K562 (cell line): Measurements from ENCODE around the gene PPFIA1. TPM values are rescaled to one million over a fixed set of nuclear protein-coding genes. Genes with fewer than 3 reads are reported as not detected.
"Not testable (repeated sequence)": the region's sequence is repeated elsewhere in the genome, so short reads cannot be mapped to it uniquely, and the experiment has no call there.

Source experiments
- ATAC-seq: fragments of 200-7000 bp; cut with Tn5 transposase; 3 replicates; pipeline ENCODE4 v1.9.1; 2020; ENCODE audit warnings: moderate library complexity
- BruUV-seq: library from RNA; stranded (reverse); fragments of 400-500 nt; replicated peaks from 2 replicates; lab custom pipeline; 2021; lab: Mats Ljungman, UMichigan
- CTCF ChIA-PET: fragments of 300-600 bp; formaldehyde crosslinking; extraction: SDS; loops from one replicate; lab custom pipeline; 2021; ENCODE audit warnings: low intra/inter-chr PET ratio; lab: Yijun Ruan, JAX
- POLR2A ChIA-PET: fragments of 300-600, 350-650 bp; sonication (Branson Sonifier 250); formaldehyde crosslinking; extraction: SDS; loops from one replicate; lab custom pipeline; 2021; ENCODE audit warnings: antibody characterized with exemption, inconsistent platforms; lab: Yijun Ruan, JAX
- DNase-seq, 4 experiments: peaks; one replicate each; pipeline versions ENCODE4 v3.0.0 to v3.0.0-alpha.2; 2011 to 2018; ENCODE audit warnings: low spot score in 3 of 4, mixed read lengths in 3 of 4; ENCODE audit errors: extremely low read depth in 1 of 4
- FAIRE-seq: peaks from 2 replicates; lab custom pipeline; 2011; peaks lifted over from hg19 to GRCh38; lab: Jason Lieb, UNC
- H2AFZ ChIP-seq: 2 replicates; pipeline ENCODE4 v1.6.0; 2011; ENCODE audit warnings: low read depth, low read length, control low read depth, inconsistent platforms
- H3K27ac ChIP-seq: fragments of 200-600 bp; 3 replicates; pipeline ENCODE4 v1.8.0; 2011; ENCODE audit warnings: low read depth, mild to moderate bottlenecking, control low read depth, inconsistent platforms, low read length, moderate library complexity, mixed read lengths; ENCODE audit errors: extremely low read depth
- H3K27me3 ChIP-seq, 2 experiments: fragments of 300-600 bp in 1 of 2; 2 replicates in 1 of 2; 3 replicates in 1 of 2; pipeline versions ENCODE4 v1.6.0 to v1.8.0; 2011; ENCODE audit warnings: inconsistent platforms in 2 of 2, low read length in 2 of 2, mild to moderate bottlenecking in 1 of 2, mixed read lengths in 1 of 2, moderate library complexity in 1 of 2; ENCODE audit not compliant: control insufficient read depth in 2 of 2, insufficient read depth in 2 of 2
- H3K36me3 ChIP-seq: fragments of 300-600 bp; 3 replicates; pipeline ENCODE4 v1.8.0; 2011; ENCODE audit warnings: mild to moderate bottlenecking, low read length, inconsistent platforms; ENCODE audit not compliant: control insufficient read depth, insufficient read depth
- H3K4me1 ChIP-seq, 2 experiments: fragments of 200-600 bp in 1 of 2; replicated peaks in 1 of 2; 2 replicates in 1 of 2; 3 replicates in 1 of 2; pipeline versions ENCODE4 v1.5.1 to v1.8.0; 2011; ENCODE audit warnings: inconsistent platforms in 2 of 2, low read length in 2 of 2, mild to moderate bottlenecking in 1 of 2, mixed read lengths in 1 of 2, moderate library complexity in 1 of 2; ENCODE audit not compliant: control insufficient read depth in 2 of 2, insufficient read depth in 2 of 2
- H3K4me2 ChIP-seq: 2 replicates; pipeline ENCODE4 v1.6.1; 2011; ENCODE audit warnings: low read length, control low read depth, inconsistent platforms, mixed read lengths; ENCODE audit not compliant: insufficient read depth
- H3K4me3 ChIP-seq: fragments of 200-600 bp; sonication (generic), shearing (Covaris generic); 2 replicates; pipeline ENCODE4 v1.5.1; 2016; ENCODE audit warnings: control low read depth, inconsistent platforms
- H3K79me2 ChIP-seq: fragments of 200-600 bp; 3 replicates; pipeline ENCODE4 v1.8.0; 2011; ENCODE audit warnings: low read length, inconsistent platforms; ENCODE audit not compliant: control insufficient read depth, insufficient read depth
- H3K9ac ChIP-seq, 2 experiments: 2 replicates each; pipeline versions ENCODE4 v1.6.0 to v1.6.1; 2011; ENCODE audit warnings: low read depth in 2 of 2, low read length in 2 of 2, control low read depth in 1 of 2, inconsistent platforms in 1 of 2, mild to moderate bottlenecking in 1 of 2, mixed read lengths in 1 of 2; ENCODE audit not compliant: insufficient read depth in 1 of 2
- H3K9me1 ChIP-seq: one replicate; pipeline ENCODE4 v1.6.0; 2011; ENCODE audit warnings: inconsistent platforms, mild to moderate bottlenecking, low read length, moderate library complexity; ENCODE audit not compliant: control insufficient read depth, insufficient read depth
- H3K9me3 ChIP-seq: replicated peaks from 2 replicates; pipeline ENCODE4 v1.5.1; 2011; ENCODE audit warnings: low read depth, low read length, inconsistent platforms; ENCODE audit not compliant: control insufficient read depth, insufficient read depth
- H4K20me1 ChIP-seq: replicated peaks from 2 replicates; pipeline ENCODE4 v1.6.1; 2011; ENCODE audit warnings: low read length, inconsistent platforms, mixed read lengths; ENCODE audit not compliant: control insufficient read depth, insufficient read depth
- CEBPB ChIP-seq: fragments of 450-650 bp; IDR thresholded peaks from 2 replicates; pipeline ENCODE4 v1.6.1; 2016; ENCODE audit warnings: missing genetic modification characterization, missing compliant biosample characterization
- CEBPG ChIP-seq, 3 experiments: fragments of 200-800 bp in 1 of 3; sonication (Bioruptor generic) in 1 of 3; sonication (generic) in 1 of 3; formaldehyde crosslinking in 1 of 3; IDR thresholded peaks in 2 of 3; conservative IDR thresholded peaks in 1 of 3; 2 replicates each; pipeline versions ENCODE4 v1.6.1 to v1.8.0; 2016 to 2022; ENCODE audit warnings: missing compliant biosample characterization in 2 of 3, missing genetic modification characterization in 2 of 3, mild to moderate bottlenecking in 1 of 3, missing genetic modification reagents in 1 of 3
- CREM ChIP-seq: IDR thresholded peaks from 2 replicates; pipeline ENCODE4 v1.6.1; 2014; ENCODE audit warnings: antibody characterized with exemption, low read depth
- MCM2 ChIP-seq: fragments of 450-650 bp; IDR thresholded peaks from 2 replicates; pipeline ENCODE4 v1.6.1; 2017; ENCODE audit warnings: low read depth, mild to moderate bottlenecking
- NR2C1 ChIP-seq, 2 experiments: fragments of 450-650 bp; IDR thresholded peaks; 2 replicates each; pipeline ENCODE4 v1.6.1; 2017; ENCODE audit warnings: mild to moderate bottlenecking in 2 of 2, antibody characterized with exemption in 1 of 2, inconsistent platforms in 1 of 2, missing compliant biosample characterization in 1 of 2, missing genetic modification characterization in 1 of 2
- XRCC3 ChIP-seq: fragments of 450-650 bp; IDR thresholded peaks from 2 replicates; pipeline ENCODE4 v1.6.1; 2017; ENCODE audit warnings: mild to moderate bottlenecking, moderate library complexity
- WGBS: fragments of 100-300 bp; shearing (Covaris generic); methylation state at CpG from one replicate; pipeline ENCODE4 v1.1.6; 2016; ENCODE audit warnings: low coverage, mixed read lengths; ENCODE audit not compliant: insufficient coverage; ENCODE audit errors: missing lambda C conversion rate; 5-methylcytosine and 5-hydroxymethylcytosine counted together
- in situ Hi-C: fragments of 300-500 bp; cut with MboI; formaldehyde crosslinking; loops from 4 replicates; pipeline ENCODE4 v1.15.0; 2018; ENCODE audit warnings: inconsistent platforms, mixed read lengths
- intact Hi-C: fragments of 100-400 bp; cut with micrococcal nuclease; formaldehyde crosslinking; loops from 2 replicates; pipeline ENCODE4 v1.14.2; 2022
- polyA plus RNA-seq, 8 experiments: library from polyadenylated mRNA; depleted of rRNA in 4 of 8; stranded (reverse) in 5 of 8; unstranded in 3 of 8; fragments of >200 nt; fragmentation: Nextera tagmentation in 2 of 8; fragmentation: Illumina TruSeq in 1 of 8; extraction: Ambion mirVana in 2 of 8; extraction: Trizol in 1 of 8; gene quantifications; 2 replicates each; pipeline versions ENCODE4 v1.2.1 to v1.2.3, GENCODE V29; 2011 to 2014; ENCODE audit warnings: inconsistent platforms in 1 of 8, missing spikeins in 1 of 8
- total RNA-seq, 7 experiments: library from RNA; depleted of rRNA in 6 of 7; stranded (reverse); fragments of >200 nt in 6 of 7; fragmentation: Illumina TruSeq in 2 of 7; extraction: Trizol in 2 of 7; gene quantifications; 2 replicates each; pipeline versions ENCODE4 v1.2.1 to v1.2.3, GENCODE V29; 2011 to 2021; ENCODE audit warnings: low replicate concordance in 1 of 7

Gene PPFIA1
- total and polyA plus RNA-seq, 9 of the 15 experiments (the other 6 are each of a cell fraction or from before 2014, with no cell fraction given) = 9.9 to 41.5 (median 28.5) TPM

DNA sequence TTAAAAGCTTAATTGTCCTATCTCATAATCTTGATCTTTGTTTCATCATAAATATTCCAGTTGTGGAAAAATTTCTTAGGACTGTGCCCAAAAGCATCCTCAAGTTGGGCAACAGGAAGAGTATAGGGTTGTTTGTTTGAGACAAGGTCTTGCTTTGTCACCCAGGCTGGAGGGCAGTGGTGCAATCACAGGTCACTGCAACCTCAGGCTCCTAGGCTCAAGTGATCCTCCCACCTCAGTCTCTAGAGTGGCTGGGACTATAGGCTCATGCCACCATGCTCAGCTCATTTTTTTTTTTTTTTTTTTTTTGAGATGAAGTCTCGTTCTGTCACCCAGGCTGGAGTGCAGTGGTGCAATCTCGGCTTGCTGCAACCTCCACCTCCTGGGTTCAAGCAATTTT, 11.4 kb upstream of the PPFIA1 start:
- H3K9me3 ChIP-seq; BruUV-seq; intact Hi-C loops; H3K4me1 ChIP-seq; H3K9ac ChIP-seq; H3K79me2 ChIP-seq; POLR2A ChIA-PET; in situ Hi-C loops; H3K36me3 ChIP-seq; DNase-seq; H4K20me1 ChIP-seq; H3K4me3 ChIP-seq; H2AFZ ChIP-seq; H3K27ac ChIP-seq; FAIRE-seq; H3K4me2 ChIP-seq; H3K9me1 ChIP-seq; TF ChIP-seq CEBPG (CRISPR knock-in tag; IDR thresholded peaks at IDR 0.05): not testable (repeated sequence)
- WGBS = 0% methylated on average over 1 of the region's 2 CpGs
- TF ChIP-seq CEBPB (tag) (peak; percentile 75), CEBPG (tag; conservative IDR thresholded peaks at IDR 0.05 in 1 of 2, IDR thresholded peaks at IDR 0.05 in 1 of 2) (peak; percentile 31 to 35; a peak in 1 of 4 replicates)
- CTCF ChIA-PET = interaction anchor here (0.7 kb wide), 1 partner anchor 194 kb away, joined by 3 read pairs; no protein-coding TSS in a partner anchor
- H3K27me3 ChIP-seq = peaks cover 15 to 21% of the 10 kb centered on the region in 2 experiments; a peak in 4 of 5 replicates
- peak; percentile 47; the same call in 2 of the 3 replicates for ATAC-seq

DNA sequence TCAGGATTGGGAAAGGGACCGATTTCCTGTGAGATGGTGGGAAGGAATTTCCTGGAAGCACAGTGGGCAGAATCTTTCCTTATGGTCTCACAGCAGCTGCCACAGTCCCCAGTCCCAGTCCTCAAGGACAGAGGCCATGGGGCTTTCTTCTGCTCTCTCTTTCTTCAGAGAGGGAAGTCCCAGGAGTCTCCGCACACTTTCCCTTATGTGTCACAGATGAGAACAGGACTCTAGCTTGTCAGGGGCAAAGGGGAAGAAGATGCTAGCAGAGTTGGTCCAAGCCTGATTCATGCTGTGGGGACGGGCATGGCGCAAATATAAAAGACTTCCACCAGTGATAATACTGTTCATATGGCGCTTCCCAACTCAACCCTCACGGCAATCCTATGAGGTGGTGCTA, 7.5 kb upstream of the PPFIA1 start:
- Histone ChIP-seq H3K79me2 (no peaks in the 10 kb centered on the region), H3K9me1 (no peaks in the 10 kb centered on the region), H3K9ac (no peak overlapping the region), H3K9me3 (no peaks in the 10 kb centered on the region), H3K4me3 (no peak overlapping the region), H3K36me3 (no peaks in the 10 kb centered on the region), H3K27ac (no peak overlapping the region), H2AFZ (no peak overlapping the region), H3K4me1 (no peaks in the 10 kb centered on the region), H3K27me3 (peaks cover 20 to 24% of the 10 kb centered on the region in 2 experiments), H4K20me1 (no peaks in the 10 kb centered on the region), H3K4me2 (no peak overlapping the region)
- in situ Hi-C loops = no loop called here
- CTCF ChIA-PET = no interaction called here
- intact Hi-C loops = no loop called here
- WGBS = 15% methylated on average over 6 of the region's 6 CpGs
- BruUV-seq = no TSS peak
- TF ChIP-seq XRCC3 = no peak
- no peak for TF ChIP-seq CREM
- no peak for TF ChIP-seq NR2C1 (IDR thresholded peaks at IDR 0.05)
- TF ChIP-seq NR2C1 (tag; IDR thresholded peaks at IDR 0.05) = no peak
- TF ChIP-seq MCM2 = no peak
- DNase-seq = no peak
- FAIRE-seq = no peak
- ATAC-seq = no peak; the same call in 2 of the 3 replicates
- POLR2A ChIA-PET = interaction anchor here (1.5 kb wide), 1 partner anchor 9 kb away, joined by 4 read pairs; no protein-coding TSS in a partner anchor
